GM19351 (cell line): ENCODE results near the gene SYDE1.

ENCODE experiments used
- ATAC-seq: cut with Tn5 transposase; IDR thresholded peaks from one replicate; pipeline ENCODE4 v1.9.1; 2021; ENCODE audit warnings: mild to moderate bottlenecking, moderate library complexity; ENCODE audit not compliant: unreplicated experiment

The SYDE1 gene

DNA sequence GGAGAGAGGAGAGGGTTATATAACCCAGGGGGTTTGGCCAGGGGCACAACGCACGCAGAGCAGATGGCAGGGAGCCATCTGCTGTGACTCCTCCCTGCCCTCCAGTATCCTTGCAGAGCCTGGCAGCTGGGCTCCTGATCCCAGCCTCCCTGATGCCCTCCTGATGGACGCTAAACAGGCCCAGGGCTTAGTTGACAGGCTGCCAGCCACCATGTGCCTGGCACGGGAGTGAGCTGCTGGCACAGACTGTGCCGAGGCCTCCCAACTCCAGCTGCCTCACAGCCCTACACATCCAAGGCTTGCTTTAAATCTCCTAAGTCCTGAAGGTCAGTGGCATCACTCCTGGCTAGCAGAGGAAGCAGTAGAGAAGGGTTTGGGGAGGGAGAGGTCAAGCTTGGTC lies 16.7 kb downstream of the SYDE1 start:
- no peak for ATAC-seq

GRCh38 chr19:15124572-15125231 lies 17.5 kb downstream of the SYDE1 start:
- ATAC-seq: peak; percentile 0

GRCh38 chr19:15125232-15126067 lies 18.2 kb downstream of the SYDE1 start:
- peak; percentile 81 for ATAC-seq

DNA sequence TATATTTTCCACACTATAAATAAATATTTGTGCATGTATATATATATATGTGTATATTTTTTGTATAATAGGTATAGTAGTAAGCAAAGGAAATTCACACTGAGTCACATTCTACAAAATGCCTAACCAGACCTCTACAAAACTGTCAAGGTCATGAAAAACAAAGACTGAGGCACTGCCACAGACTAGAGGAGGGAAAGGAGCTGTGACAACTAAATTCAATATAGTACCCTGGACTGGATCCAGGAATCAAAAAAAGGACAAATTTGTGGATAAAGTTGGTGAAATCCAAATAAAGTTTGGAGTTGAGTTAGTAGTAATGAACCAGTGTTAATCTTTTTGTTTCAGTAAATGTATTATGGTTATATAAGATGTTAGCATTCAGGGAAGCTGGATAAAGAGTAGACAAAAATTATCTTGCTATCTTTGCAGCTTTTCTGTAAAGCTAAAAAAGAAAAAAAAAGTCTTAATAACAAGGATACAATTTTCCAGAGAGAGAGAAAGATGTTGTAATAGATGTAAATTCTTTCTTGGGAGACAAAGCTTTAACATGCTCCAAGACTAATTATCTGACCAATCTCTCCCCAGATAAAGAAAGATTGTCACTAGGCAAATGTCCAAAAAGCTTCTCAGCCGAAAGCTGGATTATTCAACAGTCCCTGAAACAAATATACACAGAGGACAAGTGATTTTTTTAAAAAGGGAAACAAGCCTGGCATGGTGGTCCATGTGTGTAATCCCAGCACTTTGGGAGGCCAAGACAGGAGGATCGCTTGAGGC lies 19.1 kb downstream of the SYDE1 start:
- ATAC-seq: no peak

DNA sequence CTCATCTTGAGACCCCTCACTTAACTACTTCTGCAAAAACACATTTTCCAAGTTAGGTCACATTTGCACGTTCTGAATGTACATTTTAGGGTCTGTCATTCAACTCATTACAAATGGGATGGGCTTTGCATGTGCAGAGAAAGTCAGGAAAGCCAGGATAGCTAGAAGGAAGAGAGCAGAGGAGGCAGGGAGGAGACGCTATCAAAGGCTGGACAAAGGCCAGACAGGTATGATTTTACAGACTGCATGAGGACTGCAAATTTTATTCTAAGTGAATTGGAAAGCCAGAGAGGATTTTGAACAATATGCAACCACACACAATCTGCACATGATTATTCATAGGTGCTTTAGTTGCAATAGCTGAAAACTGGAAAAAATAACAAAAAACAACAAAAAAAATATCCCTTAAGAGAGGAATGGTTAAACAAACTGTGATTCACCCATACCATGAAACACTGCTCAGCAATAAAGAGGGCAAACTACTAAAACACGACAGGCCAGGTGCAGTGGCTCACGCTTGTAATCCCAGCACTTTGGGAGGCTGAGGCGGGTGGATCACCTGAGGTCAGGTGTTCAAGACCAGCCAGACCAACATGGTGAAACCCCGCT lies 21.1 kb downstream of the SYDE1 start:
- ATAC-seq: no peak

- ATAC-seq: no peak
Observed at GRCh38 chr19:15129856-15130585, 22.8 kb downstream of the SYDE1 start.

- ATAC-seq: no peak
Observed at GRCh38 chr19:15136234-15136954, 29.2 kb downstream of the SYDE1 start.

- ATAC-seq: no peak
Observed at GRCh38 chr19:15137777-15138176, 30.6 kb downstream of the SYDE1 start.

- ATAC-seq: no peak
Observed at GRCh38 chr19:15138427-15138826, 31.2 kb downstream of the SYDE1 start.

GRCh38 chr19:15141143-15141542 lies 33.9 kb downstream of the SYDE1 start:
- ATAC-seq: no peak

- ATAC-seq: no peak
Observed at GRCh38 chr19:15142313-15142712, 35.1 kb downstream of the SYDE1 start.

- ATAC-seq: no peak
Observed at GRCh38 chr19:15144046-15144646, 36.9 kb downstream of the SYDE1 start.

GRCh38 chr19:15147090-15147489 lies 39.9 kb downstream of the SYDE1 start:
- no peak for ATAC-seq

DNA sequence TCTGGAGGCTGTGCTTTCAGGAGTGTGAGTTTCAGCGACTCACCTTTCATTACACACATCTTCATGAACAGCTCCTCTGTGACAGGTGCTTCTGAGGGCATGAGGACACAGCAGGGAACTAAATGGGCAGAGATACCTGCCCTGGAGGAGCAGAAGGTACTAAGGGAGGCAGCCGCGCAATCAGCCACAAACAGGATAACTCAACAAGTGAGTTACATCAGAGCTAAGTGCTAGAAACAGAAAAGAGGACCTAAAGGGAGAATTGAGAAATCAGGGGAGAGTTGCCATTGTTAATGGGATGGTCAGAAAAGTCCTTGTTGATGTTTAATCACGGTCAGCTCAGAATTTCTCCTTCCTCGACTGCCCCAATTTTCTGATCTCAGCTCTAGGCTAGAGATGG lies 42.5 kb downstream of the SYDE1 start:
- no peak for ATAC-seq

- no peak for ATAC-seq
Observed at GRCh38 chr19:15154002-15154612, 46.9 kb downstream of the SYDE1 start.

GRCh38 chr19:15155296-15155695 lies 48.1 kb downstream of the SYDE1 start:
- ATAC-seq: no peak

DNA sequence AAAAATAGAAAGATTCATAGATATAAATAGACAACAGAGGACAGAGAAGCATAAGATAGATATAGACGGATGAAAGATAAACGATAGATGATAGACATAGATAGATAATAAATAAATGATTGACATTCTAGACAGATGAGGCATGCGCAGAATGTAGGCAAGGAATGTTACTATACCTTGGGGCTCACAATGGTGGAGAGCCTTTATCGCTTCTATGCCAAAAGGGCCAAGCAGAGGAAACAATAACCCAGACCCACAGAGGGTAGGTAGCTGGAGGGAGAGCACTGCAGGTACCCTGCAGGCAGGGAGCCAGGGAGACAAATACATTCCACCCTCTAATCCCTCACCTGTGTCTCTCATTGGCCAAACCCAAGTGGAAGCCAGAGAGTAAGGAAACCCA lies 49.2 kb downstream of the SYDE1 start:
- no peak for ATAC-seq

DNA sequence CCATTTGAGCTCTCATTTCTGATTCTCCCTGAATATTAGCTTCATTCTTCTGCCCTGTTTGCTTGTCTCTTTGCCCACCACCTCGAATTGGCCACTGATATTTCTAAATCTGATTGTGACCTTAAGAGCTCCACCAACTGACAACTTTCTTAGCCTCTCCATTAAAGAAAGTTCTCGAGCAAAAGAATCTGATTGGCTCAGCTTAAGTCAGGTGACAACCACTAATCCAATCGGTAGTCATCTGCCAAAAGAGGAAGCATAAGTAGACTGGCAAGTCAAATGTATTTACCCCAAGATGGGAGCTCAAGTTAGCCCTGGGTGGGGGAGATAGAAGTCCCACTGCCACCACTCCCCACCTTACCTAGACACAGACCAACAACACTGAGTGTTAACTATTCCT lies 52.0 kb downstream of the SYDE1 start:
- ATAC-seq: no peak
